ENCODE measurements around the gene DAGLA.
A peak's percentile ranks its signal among the peaks of the same experiment; 100 is the strongest.

DAGLA gene

GRCh38 chr11:61750631-61751273, 70.6 kb downstream of the DAGLA start:
- no peak for DNase-seq

DNA sequence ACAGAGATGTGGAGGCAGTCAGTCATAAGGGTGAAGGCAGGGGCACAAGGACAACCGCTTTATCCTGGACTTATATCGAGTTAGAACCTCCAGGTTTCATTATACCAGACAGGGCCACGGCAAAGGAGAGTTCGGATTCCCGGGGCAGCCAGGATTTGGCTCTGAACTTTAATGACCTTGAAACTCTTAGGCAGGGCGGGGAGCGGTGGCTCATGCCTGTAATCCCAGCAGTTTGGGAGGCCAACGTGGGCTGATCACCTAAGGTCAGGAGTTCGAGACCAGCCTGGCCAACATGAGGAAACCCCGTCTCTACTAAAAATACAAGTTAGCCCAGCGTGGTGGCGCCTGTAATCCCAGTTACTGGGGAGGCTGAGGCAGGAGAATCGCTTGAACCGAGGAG, 71.2 kb downstream of the DAGLA start:
- DNase-seq = no peak

- DNase-seq = peak; percentile 1
Observed at GRCh38 chr11:61752117-61752924, 72.1 kb downstream of the DAGLA start, which contains the start of gene MYRF. Gene MYRF (plus strand): TSS chr11:61752636. CDS start chr11:61752745, 109 bp downstream.

DNA sequence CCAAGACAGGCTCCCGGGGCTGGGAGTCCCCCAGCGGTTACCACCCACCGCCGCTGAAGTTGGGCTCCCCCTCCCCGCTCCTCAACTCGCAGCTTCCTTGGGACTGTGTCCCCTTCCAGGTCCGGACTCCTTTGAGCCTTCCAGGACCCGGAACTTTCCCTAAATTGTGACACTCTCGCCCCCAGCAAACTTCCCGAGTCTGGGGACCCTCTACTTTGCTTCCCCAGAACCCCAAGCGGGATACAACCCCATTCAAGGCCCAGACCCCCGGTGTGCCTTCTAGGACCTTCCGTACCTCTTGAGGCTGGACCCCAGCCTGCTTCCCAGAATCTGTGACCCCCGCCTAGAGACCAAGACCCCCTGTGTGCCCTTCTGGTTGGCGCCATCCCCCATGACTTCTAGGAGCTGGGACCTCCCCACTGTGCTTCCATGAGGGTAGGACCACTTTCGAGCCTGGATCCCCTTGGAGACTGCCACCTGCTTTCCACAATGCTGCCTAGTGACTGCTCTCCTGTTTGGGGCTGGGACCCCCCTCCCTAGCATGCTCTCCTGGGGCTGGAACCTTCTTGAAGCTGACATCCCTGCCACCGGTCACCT, 72.8 kb downstream of the DAGLA start:
- DNase-seq = no peak

- no peak for DNase-seq
Observed at GRCh38 chr11:61753672-61754071, 73.5 kb downstream of the DAGLA start.

- DNase-seq = no peak
Observed at GRCh38 chr11:61754534-61755482, 74.6 kb downstream of the DAGLA start.

- no peak for DNase-seq
Observed at GRCh38 chr11:61756147-61756451, 75.9 kb downstream of the DAGLA start.

DNA sequence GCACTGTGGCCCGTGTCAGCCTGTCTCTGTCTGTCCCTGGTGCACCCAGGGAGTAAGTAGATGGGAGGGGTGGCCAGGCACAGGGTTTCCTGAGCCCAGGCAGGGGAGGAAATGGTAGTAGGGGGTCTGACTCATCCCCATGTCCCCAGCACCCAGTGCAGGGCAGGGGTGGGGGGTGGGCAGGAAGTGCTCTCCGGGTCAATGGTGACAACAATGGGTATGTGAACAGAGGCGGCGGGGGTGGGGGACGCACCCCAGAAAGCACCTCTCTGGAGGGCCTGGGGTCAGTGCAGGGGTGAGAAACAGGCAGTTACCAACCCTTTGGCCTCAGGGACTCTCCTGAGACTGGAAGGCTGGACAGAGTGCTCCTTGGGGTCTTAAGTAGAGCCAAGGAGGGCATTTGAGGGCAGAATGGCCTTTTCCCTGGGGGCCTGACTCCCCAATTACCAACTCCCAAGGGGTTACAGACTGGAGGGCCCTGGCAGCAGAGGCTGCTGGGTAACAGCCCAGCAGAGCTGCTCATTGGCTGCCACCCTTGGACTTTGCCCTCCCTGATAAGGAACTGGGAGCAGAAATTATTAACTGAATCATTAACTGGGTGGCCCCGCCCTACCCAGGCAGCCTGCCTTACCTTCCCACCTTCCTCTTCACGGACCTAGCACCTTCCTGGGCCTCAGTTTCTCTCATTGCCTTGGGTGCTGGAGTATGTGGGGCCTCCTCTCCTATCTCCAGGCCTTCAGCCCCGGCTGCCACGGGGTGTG, 76.4 kb downstream of the DAGLA start:
- DNase-seq = no peak

GRCh38 chr11:61757213-61757862, 77.1 kb downstream of the DAGLA start:
- DNase-seq = no peak

DNA sequence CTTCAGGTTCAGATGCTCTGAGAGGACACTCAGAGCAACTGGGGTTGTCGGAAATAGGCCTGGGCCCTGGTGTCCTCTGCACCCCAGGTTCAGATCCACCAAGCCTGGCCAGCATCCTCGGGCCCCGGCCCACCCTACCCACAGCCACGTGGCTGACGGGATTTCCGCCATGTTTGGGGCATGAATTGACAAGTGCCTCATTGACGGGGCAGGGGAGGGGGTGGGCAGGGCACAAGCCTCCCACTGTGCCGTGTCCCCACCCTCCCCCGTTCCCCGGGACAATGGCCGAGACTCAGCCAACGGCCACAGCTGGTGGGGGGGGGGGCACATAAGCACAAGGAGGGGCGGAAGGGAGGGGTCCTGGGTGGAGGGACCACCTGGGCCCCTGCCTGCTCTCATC, 80.8 kb downstream of the DAGLA start:
- no peak for DNase-seq

GRCh38 chr11:61761440-61762222, 81.4 kb downstream of the DAGLA start:
- DNase-seq = no peak

DNA sequence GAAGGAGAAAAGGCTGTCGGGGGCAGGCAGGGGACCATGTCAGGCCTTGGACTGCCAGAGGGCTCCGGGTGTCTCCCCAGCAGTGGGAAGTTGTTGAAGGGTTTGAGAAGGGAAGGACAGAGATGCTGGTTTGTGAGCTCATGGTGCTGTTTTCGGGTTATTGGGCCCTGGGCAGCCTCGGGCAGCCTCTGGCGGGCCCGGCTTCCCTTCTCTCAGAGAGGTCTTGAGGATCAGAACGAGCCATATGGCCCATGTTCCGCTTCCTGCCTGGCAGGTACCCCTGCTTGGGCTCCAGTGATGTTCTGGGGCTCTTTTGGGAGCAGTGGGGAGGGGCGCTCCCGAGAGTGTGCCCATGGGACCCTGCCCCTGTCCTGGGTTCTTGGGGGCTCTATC, 82.0 kb downstream of the DAGLA start:
- DNase-seq = no peak

DNA sequence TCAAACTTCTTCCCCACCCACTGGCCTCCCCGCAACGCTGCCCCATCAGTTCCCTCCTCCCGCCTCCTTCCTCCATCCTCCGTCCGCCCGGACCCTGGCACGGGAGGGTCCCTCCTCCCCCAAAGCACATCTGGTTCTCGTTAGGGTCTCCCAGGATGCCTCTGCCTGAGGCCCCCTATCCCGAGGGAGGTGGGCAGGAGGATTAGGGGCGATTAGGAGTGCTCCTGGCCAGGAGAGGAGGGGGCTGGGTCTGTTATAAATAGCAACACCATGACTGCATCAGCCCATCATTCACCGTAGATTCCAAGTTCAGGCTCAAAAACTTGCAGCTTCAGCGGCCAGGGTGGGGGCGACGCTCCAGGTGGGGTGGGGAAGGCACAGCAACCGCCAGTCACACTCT, 82.6 kb downstream of the DAGLA start:
- DNase-seq = no peak

DNA sequence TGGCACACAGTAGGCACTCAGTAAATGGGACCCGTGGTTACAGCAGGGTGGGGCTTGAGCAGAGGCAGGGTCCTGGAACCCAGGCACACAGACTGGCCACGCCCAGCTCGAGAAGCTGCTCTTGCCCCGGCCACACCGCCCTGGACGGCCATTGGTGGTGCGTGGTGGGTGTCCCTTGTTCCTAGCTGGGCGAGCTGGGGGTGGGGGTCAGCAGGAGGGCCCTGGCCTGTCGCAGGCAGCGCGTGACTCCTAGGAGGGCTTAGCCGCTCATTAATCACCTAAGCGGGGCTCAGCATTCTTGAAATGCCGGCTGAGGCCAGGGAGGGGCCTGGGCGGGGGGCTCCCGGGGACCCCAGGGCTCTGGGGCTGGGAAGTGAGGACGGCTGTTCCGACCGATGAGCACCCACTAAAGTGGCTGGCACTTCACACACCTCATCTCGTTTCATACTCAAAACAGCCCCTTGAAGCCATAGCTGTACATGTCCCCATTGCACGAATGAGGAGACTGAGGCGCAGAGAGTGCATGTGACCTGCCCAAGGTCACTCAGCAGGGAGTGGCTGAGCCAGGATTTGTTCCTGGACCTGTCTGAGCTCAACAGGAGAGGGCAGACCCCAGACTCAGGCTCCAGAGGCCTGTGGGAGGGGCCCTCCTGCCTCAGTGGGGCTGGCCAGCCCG, 83.9 kb downstream of the DAGLA start:
- DNase-seq = no peak

GRCh38 chr11:61764606-61765260, 84.5 kb downstream of the DAGLA start:
- DNase-seq = no peak

DNA sequence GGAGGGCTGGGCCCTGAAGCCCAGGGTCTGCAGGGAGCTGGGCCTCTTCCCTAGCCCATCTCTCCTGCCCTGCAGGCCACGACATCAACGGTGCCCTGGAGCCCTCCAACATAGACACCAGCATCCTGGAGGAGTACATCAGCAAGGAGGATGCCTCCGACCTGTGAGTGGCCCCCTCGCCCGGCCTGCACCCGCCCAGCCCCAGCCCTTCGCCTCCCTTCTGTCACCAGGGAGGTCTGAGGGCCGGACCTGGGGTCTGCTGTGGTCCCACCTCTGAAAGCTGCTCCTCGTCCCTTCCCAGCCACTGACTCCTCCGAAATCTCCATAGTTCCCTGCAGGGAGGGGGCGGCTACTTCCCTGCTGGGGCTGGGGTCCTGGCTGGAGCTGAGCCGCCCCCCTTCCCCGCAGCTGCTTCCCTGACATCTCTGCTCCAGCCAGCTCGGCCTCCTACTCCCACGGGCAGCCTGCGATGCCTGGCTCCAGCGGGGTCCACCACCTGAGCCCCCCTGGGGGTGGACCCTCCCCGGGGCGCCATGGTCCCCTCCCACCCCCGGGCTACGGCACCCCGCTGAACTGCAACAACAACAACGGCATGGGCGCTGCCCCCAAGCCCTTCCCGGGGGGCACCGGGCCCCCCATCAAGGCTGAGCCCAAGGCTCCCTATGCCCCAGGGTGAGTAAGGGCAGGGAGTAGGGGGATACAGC, 85.5 kb downstream of the DAGLA start:
- DNase-seq = no peak

GRCh38 chr11:61766353-61766841, 86.2 kb downstream of the DAGLA start:
- no peak for DNase-seq

DNA sequence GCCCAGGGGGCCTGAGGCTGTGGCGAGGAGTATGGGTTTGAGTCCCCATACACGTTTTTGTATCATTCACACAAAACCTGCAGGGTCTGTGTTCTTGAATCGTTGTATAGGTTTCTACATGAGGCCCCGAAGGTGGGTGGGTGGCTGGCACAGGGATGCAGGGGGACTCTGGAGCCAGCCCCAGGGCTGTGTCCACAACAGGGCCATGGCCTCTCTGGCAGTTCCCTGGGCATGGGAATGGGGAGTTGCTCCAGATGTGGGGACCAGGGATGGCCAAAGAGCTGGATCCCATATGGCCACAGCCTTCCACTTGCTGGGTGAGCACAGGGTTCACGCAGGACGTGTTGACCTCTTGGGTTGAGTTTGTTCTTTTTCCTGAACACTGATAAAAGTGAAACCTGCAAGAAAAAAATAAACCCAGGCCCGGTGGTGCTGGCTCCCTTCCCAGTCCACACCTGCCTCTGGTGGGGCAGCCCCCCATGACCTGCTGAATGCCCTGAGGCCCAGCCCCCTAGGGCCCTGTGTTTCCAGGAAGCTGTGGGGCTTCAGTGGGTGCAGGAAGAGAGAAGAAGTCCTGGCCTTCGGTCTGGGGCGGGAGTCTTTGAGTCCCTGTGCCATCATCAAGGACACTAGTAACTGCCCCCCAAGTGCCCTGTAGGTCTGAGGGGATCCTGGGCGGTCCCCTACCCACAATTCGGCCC, 88.3 kb downstream of the DAGLA start:
- DNase-seq = no peak

Data from NCI-H2029 treated with DMSO at 0.1 percent for 48 hours (cell line).